Retinal pigment epithelial cell (primary cell): ENCODE measurements around the gene VSIG4.
"Not testable (repeated sequence)": the region's sequence is repeated elsewhere in the genome, so short reads cannot be mapped to it uniquely, and the experiment has no call there.

Experiments used
- DNase-seq: peaks from one replicate; pipeline ENCODE4 v3.0.0-alpha.2; 2010; ENCODE audit warnings: low read depth
- H3K4me3 ChIP-seq: 2 replicates; pipeline ENCODE4 v1.5.1; 2011; ENCODE audit warnings: mild to moderate bottlenecking, low read length, control low read depth, moderate library complexity
- CTCF ChIP-seq: conservative IDR thresholded peaks from 2 replicates; pipeline ENCODE4 v1.5.1; 2011; ENCODE audit warnings: low read depth, low read length, control low read depth, inconsistent platforms

Gene VSIG4

GRCh38 chrX:66039944-66040343, at the start of gene VSIG4:
Gene VSIG4, minus strand, starts transcription at chrX:66040080. Its CDS starts 82 bp downstream, at chrX:66039998.
- no peak for TF ChIP-seq CTCF
- no peak for DNase-seq
- H3K4me3 ChIP-seq: no peak within 1 kb of the TSS

- DNase-seq: no peak
- TF ChIP-seq CTCF: no peak
These were observed 36.9 kb upstream of the VSIG4 start for GRCh38 chrX:66076801-66077200.

GRCh38 chrX:66074920-66075879, 35.3 kb upstream of the VSIG4 start:
- DNase-seq: no peak
- H3K4me3 ChIP-seq: no peak overlapping the region
- no peak for TF ChIP-seq CTCF

More at GRCh38 chrX:66076801-66077200, 36.9 kb upstream of the VSIG4 start:
- no peak overlapping the region for H3K4me3 ChIP-seq

GRCh38 chrX:66071126-66071525, 31.2 kb upstream of the VSIG4 start:
- DNase-seq: no peak
- no peak overlapping the region for H3K4me3 ChIP-seq
- no peak for TF ChIP-seq CTCF

- no peak for DNase-seq
- TF ChIP-seq CTCF: no peak
- H3K4me3 ChIP-seq: no peak overlapping the region
These were observed 24.4 kb upstream of the VSIG4 start for GRCh38 chrX:66064261-66064660.

GRCh38 chrX:66057019-66057418, 17.1 kb upstream of the VSIG4 start:
- DNase-seq, H3K4me3 ChIP-seq: not testable (repeated sequence)

GRCh38 chrX:66054978-66055377, 15.1 kb upstream of the VSIG4 start:
- no peak for DNase-seq
- no peak overlapping the region for H3K4me3 ChIP-seq
- TF ChIP-seq CTCF: no peak
